Suprapubic skin (tissue), 3 donors: ENCODE measurements around the gene LMF2.

Experiments used
- CTCF ChIP-seq, 2 donors: fragments of 200-600 bp in 1 of 2; fragments of 450-650 bp in 1 of 2; sonication (generic) in 1 of 2; IDR thresholded peaks; one replicate each; pipeline ENCODE4 v1.5.1; 2016 to 2019; ENCODE audit warnings: antibody characterized with exemption in 2 of 2, mild to moderate bottlenecking in 1 of 2, moderate library complexity in 1 of 2
- EP300 ChIP-seq: sonication (generic); formaldehyde crosslinking; IDR thresholded peaks from one replicate; pipeline ENCODE4 v1.6.1; 2017; ENCODE audit warnings: antibody characterized with exemption
- POLR2A ChIP-seq, 2 donors: fragments of 450-650 bp; IDR thresholded peaks; one replicate each; pipeline ENCODE4 v1.6.1; 2017; ENCODE audit warnings: antibody characterized with exemption in 2 of 2, mild to moderate bottlenecking in 2 of 2, moderate library complexity in 2 of 2

GRCh38 chr22:50544078-50544745 is 36.7 kb upstream of the LMF2 start:
- no peak for TF ChIP-seq POLR2A (IDR thresholded peaks at IDR 0.05)
- peak in 1 of 2 donors; percentile 45 for TF ChIP-seq CTCF (IDR thresholded peaks at IDR 0.05)
- no peak for TF ChIP-seq EP300
